WERI-Rb-1 (cell line): ENCODE results near the gene USP43.

Source experiments
- DNase-seq: peaks from one replicate; pipeline ENCODE4 v3.0.0-alpha.2; 2020
- H3K27ac ChIP-seq: fragments of 250-450 bp; sonication (Bioruptor Pico); 2 replicates; pipeline ENCODE4 v1.5.1; 2020; ENCODE audit warnings: mild to moderate bottlenecking, moderate library complexity
- H3K27me3 ChIP-seq: fragments of 250-450 bp; sonication (Bioruptor Pico); 2 replicates; pipeline ENCODE4 v1.5.1; 2021; ENCODE audit warnings: mild to moderate bottlenecking, low read depth, moderate library complexity; ENCODE audit not compliant: insufficient read depth, severe bottlenecking
- H3K36me3 ChIP-seq: fragments of 250-450 bp; sonication (Bioruptor Pico); 2 replicates; pipeline ENCODE4 v1.5.1; 2020; ENCODE audit warnings: mild to moderate bottlenecking, moderate library complexity
- H3K4me3 ChIP-seq: 2 replicates; pipeline ENCODE4 v1.5.1; 2011; ENCODE audit warnings: low read depth, mild to moderate bottlenecking, control low read depth, low read length
- H3K9me3 ChIP-seq: fragments of 250-450 bp; sonication (Bioruptor Pico); 2 replicates; pipeline ENCODE4 v1.5.1; 2021; ENCODE audit warnings: mild to moderate bottlenecking, moderate library complexity; ENCODE audit not compliant: severe bottlenecking
- CTCF ChIP-seq: IDR thresholded peaks from 2 replicates; pipeline ENCODE4 v1.5.1; 2011; ENCODE audit warnings: low read depth, mild to moderate bottlenecking, control low read depth, inconsistent platforms, low read length

Gene USP43

GRCh38 chr17:9612006-9612405, 33.3 kb upstream of the USP43 start:
- Histone ChIP-seq H3K27ac (no peak overlapping the region), H3K36me3 (no peaks in the 10 kb centered on the region), H3K4me3 (no peak overlapping the region), H3K27me3 (no peaks in the 10 kb centered on the region), H3K9me3 (no peaks in the 10 kb centered on the region)
- TF ChIP-seq CTCF: no peak
- no peak for DNase-seq

- no peak for DNase-seq
- no peak for TF ChIP-seq CTCF
- no peaks in the 10 kb centered on the region for H3K27me3 ChIP-seq
- H3K27ac ChIP-seq: no peak overlapping the region
- no peak overlapping the region for H3K4me3 ChIP-seq
- no peaks in the 10 kb centered on the region for H3K9me3 ChIP-seq
- no peaks in the 10 kb centered on the region for H3K36me3 ChIP-seq
Observed at GRCh38 chr17:9615486-9615885, 29.8 kb upstream of the USP43 start.

- Histone ChIP-seq H3K27me3 (no peaks in the 10 kb centered on the region), H3K9me3 (peaks cover 4% of the 10 kb centered on the region), H3K36me3 (no peaks in the 10 kb centered on the region), H3K4me3 (no peak overlapping the region), H3K27ac (no peak overlapping the region)
- no peak for DNase-seq
- no peak for TF ChIP-seq CTCF
Observed at GRCh38 chr17:9622961-9623360, 22.4 kb upstream of the USP43 start.

- Histone ChIP-seq H3K36me3 (no peaks in the 10 kb centered on the region), H3K27me3 (no peaks in the 10 kb centered on the region), H3K4me3 (no peak overlapping the region), H3K27ac (no peak overlapping the region), H3K9me3 (no peaks in the 10 kb centered on the region)
- no peak for TF ChIP-seq CTCF
- no peak for DNase-seq
Observed at GRCh38 chr17:9628509-9628908, 16.8 kb upstream of the USP43 start.

GRCh38 chr17:9632741-9633140, 12.6 kb upstream of the USP43 start:
- no peak overlapping the region for H3K4me3 ChIP-seq
- H3K27ac ChIP-seq: no peak overlapping the region
- no peaks in the 10 kb centered on the region for H3K9me3 ChIP-seq
- no peaks in the 10 kb centered on the region for H3K27me3 ChIP-seq
- DNase-seq: no peak
- no peak for TF ChIP-seq CTCF
- H3K36me3 ChIP-seq: no peaks in the 10 kb centered on the region

- no peaks in the 10 kb centered on the region for H3K36me3 ChIP-seq
- no peak overlapping the region for H3K27ac ChIP-seq
- TF ChIP-seq CTCF: no peak
- H3K27me3 ChIP-seq: no peaks in the 10 kb centered on the region
- no peak for DNase-seq
- no peak overlapping the region for H3K4me3 ChIP-seq
- no peaks in the 10 kb centered on the region for H3K9me3 ChIP-seq
Observed at GRCh38 chr17:9635340-9635739, 10.0 kb upstream of the USP43 start.
